Effector memory CD8-positive, alpha-beta T cell (primary cell): ENCODE data around the gene CHMP6.

Experiments
- ATAC-seq: fragments of 150-1000 bp; cut with Tn5 transposase; replicated peaks from 2 replicates; pipeline ENCODE4 v1.10.0; 2021; ENCODE audit warnings: mild to moderate bottlenecking, moderate library complexity
- DNase-seq, 3 experiments: peaks; one replicate each; pipeline ENCODE4 v3.0.0; 2021
- H3K27ac Mint-ChIP-seq, 2 donors: one replicate each; pipeline ENCODE4 v1.8.0; 2022; ENCODE audit warnings: mild to moderate bottlenecking in 2 of 2, mixed read lengths in 2 of 2, moderate library complexity in 2 of 2
- H3K27me3 Mint-ChIP-seq, 2 donors: one replicate each; pipeline ENCODE4 v1.8.0; 2022; ENCODE audit warnings: mixed read lengths in 2 of 2
- H3K36me3 Mint-ChIP-seq: one replicate; pipeline ENCODE4 v1.8.0; 2022; ENCODE audit warnings: mild to moderate bottlenecking, moderate library complexity, mixed read lengths; ENCODE audit not compliant: insufficient read depth
- H3K4me1 Mint-ChIP-seq, 2 donors: one replicate each; pipeline ENCODE4 v1.8.0; 2022; ENCODE audit warnings: low read depth in 2 of 2, mixed read lengths in 2 of 2
- H3K4me3 Mint-ChIP-seq, 2 donors: one replicate each; pipeline ENCODE4 v1.8.0; 2022; ENCODE audit warnings: mild to moderate bottlenecking in 2 of 2, mixed read lengths in 2 of 2, moderate library complexity in 2 of 2
- H3K9me3 Mint-ChIP-seq, 2 donors: one replicate each; pipeline ENCODE4 v1.8.0; 2022; ENCODE audit warnings: mixed read lengths in 2 of 2

Gene CHMP6

GRCh38 chr17:81034779-81035520, 43.3 kb downstream of the CHMP6 start, which contains the start of gene BAIAP2:
Gene BAIAP2 (plus strand): TSS chr17:81035151. CDS start chr17:81035255, 104 bp downstream.
- Mint-ChIP-seq H3K27ac (peak within 1 kb of the TSS in 1 of 2 donors; percentile 67), H3K9me3 (no peaks in the 10 kb centered on the region), H3K36me3 (peaks cover 16% of the 10 kb centered on the region), H3K27me3 (peaks cover 0 to 25% of the 10 kb centered on the region in 2 donors), H3K4me3 (peak within 1 kb of the TSS; percentile 82), H3K4me1 (peaks cover 0 to 14% of the 10 kb centered on the region in 2 donors)
- DNase-seq (peak; percentile 88 to 91 (median 90)), ATAC-seq (peak; percentile 84)

GRCh38 chr17:81035521-81036196, 44.0 kb downstream of the CHMP6 start:
- H3K27ac Mint-ChIP-seq = no peak overlapping the region
- ATAC-seq = peak; percentile 0
- no peak for DNase-seq
- H3K36me3 Mint-ChIP-seq = peaks cover 16% of the 10 kb centered on the region
- H3K27me3 Mint-ChIP-seq = peaks cover 0 to 18% of the 10 kb centered on the region in 2 donors
- peak overlapping the region; percentile 62 to 70 for H3K4me3 Mint-ChIP-seq
- H3K9me3 Mint-ChIP-seq = no peaks in the 10 kb centered on the region
- peaks cover 0 to 14% of the 10 kb centered on the region in 2 donors for H3K4me1 Mint-ChIP-seq

GRCh38 chr17:81036197-81036941, 44.7 kb downstream of the CHMP6 start:
- Mint-ChIP-seq H3K36me3 (peaks cover 21% of the 10 kb centered on the region), H3K27me3 (peaks cover 0 to 11% of the 10 kb centered on the region in 2 donors), H3K4me1 (peaks cover 0 to 14% of the 10 kb centered on the region in 2 donors), H3K4me3 (peak overlapping the region; percentile 62 to 70), H3K27ac (no peak overlapping the region), H3K9me3 (no peaks in the 10 kb centered on the region)
- DNase-seq (no peak), ATAC-seq (no peak)

GRCh38 chr17:81037026-81037797, 45.6 kb downstream of the CHMP6 start:
- peak overlapping the region in 1 of 2 donors; percentile 62 for H3K4me3 Mint-ChIP-seq

GRCh38 chr17:81037798-81038733, 46.4 kb downstream of the CHMP6 start:
- Mint-ChIP-seq H3K4me3 (no peak overlapping the region), H3K27me3 (peaks cover 0 to 8% of the 10 kb centered on the region in 2 donors), H3K27ac (no peak overlapping the region), H3K4me1 (peaks cover 0 to 16% of the 10 kb centered on the region in 2 donors), H3K36me3 (peaks cover 18% of the 10 kb centered on the region), H3K9me3 (no peaks in the 10 kb centered on the region)
- ATAC-seq (no peak), DNase-seq (no peak)

More at GRCh38 chr17:81037026-81037797, 45.6 kb downstream of the CHMP6 start:
- DNase-seq (no peak), ATAC-seq (no peak)
- Mint-ChIP-seq H3K27me3 (peaks cover 0 to 8% of the 10 kb centered on the region in 2 donors), H3K9me3 (no peaks in the 10 kb centered on the region), H3K36me3 (peaks cover 21% of the 10 kb centered on the region), H3K27ac (no peak overlapping the region), H3K4me1 (peaks cover 0 to 14% of the 10 kb centered on the region in 2 donors)

GRCh38 chr17:81039096-81039495, 47.5 kb downstream of the CHMP6 start:
- peaks cover 0 to 8% of the 10 kb centered on the region in 2 donors for H3K4me1 Mint-ChIP-seq
- DNase-seq = no peak
- peaks cover 0 to 8% of the 10 kb centered on the region in 2 donors for H3K27me3 Mint-ChIP-seq
- H3K9me3 Mint-ChIP-seq = no peaks in the 10 kb centered on the region
- no peak for ATAC-seq
- H3K4me3 Mint-ChIP-seq = no peak overlapping the region
- peaks cover 25% of the 10 kb centered on the region for H3K36me3 Mint-ChIP-seq
- no peak overlapping the region for H3K27ac Mint-ChIP-seq

GRCh38 chr17:81039854-81040758, 48.5 kb downstream of the CHMP6 start:
- no peak overlapping the region for H3K27ac Mint-ChIP-seq
- peaks cover 0 to 12% of the 10 kb centered on the region in 2 donors for H3K4me1 Mint-ChIP-seq
- ATAC-seq = no peak
- no peak overlapping the region for H3K4me3 Mint-ChIP-seq
- peaks cover 27% of the 10 kb centered on the region for H3K36me3 Mint-ChIP-seq
- no peak for DNase-seq
- no peaks in the 10 kb centered on the region for H3K9me3 Mint-ChIP-seq
- peaks cover 0 to 8% of the 10 kb centered on the region in 2 donors for H3K27me3 Mint-ChIP-seq

GRCh38 chr17:81040791-81041337, 49.2 kb downstream of the CHMP6 start:
- peaks cover 0 to 11% of the 10 kb centered on the region in 2 donors for H3K4me1 Mint-ChIP-seq
- no peak overlapping the region for H3K4me3 Mint-ChIP-seq
- DNase-seq (no peak), ATAC-seq (peak; percentile 62)
- H3K9me3 Mint-ChIP-seq = no peaks in the 10 kb centered on the region
- H3K27me3 Mint-ChIP-seq = peaks cover 0 to 8% of the 10 kb centered on the region in 2 donors
- H3K27ac Mint-ChIP-seq = peak overlapping the region in 1 of 2 donors; percentile 55
- H3K36me3 Mint-ChIP-seq = peaks cover 23% of the 10 kb centered on the region

- DNase-seq = no peak
- H3K27me3 Mint-ChIP-seq = no peaks in the 10 kb centered on the region
- H3K4me1 Mint-ChIP-seq = peaks cover 0 to 7% of the 10 kb centered on the region in 2 donors
- no peak overlapping the region for H3K4me3 Mint-ChIP-seq
- H3K36me3 Mint-ChIP-seq = peaks cover 21% of the 10 kb centered on the region
- no peaks in the 10 kb centered on the region for H3K9me3 Mint-ChIP-seq
- no peak overlapping the region for H3K27ac Mint-ChIP-seq
- no peak for ATAC-seq
Measured at GRCh38 chr17:81042606-81043005, 51.0 kb downstream of the CHMP6 start.

- ATAC-seq (no peak), DNase-seq (no peak)
- peaks cover 21% of the 10 kb centered on the region for H3K36me3 Mint-ChIP-seq
- H3K9me3 Mint-ChIP-seq = no peaks in the 10 kb centered on the region
- H3K4me3 Mint-ChIP-seq = no peak overlapping the region
- no peak overlapping the region for H3K27ac Mint-ChIP-seq
- no peaks in the 10 kb centered on the region for H3K27me3 Mint-ChIP-seq
- peaks cover 0 to 7% of the 10 kb centered on the region in 2 donors for H3K4me1 Mint-ChIP-seq
Measured at GRCh38 chr17:81043319-81043724, 51.7 kb downstream of the CHMP6 start.
